RWPE2 (cell line): ENCODE data around the gene P2RY14.

Experiments
- ATAC-seq: fragments of 200-7000 bp; cut with Tn5 transposase; 3 replicates; pipeline ENCODE4 v1.9.1; 2021; ENCODE audit warnings: low read depth
- DNase-seq: peaks from one replicate; pipeline ENCODE4 v3.0.0-alpha.2; 2020; ENCODE audit warnings: low spot score
- H3K27ac ChIP-seq: fragments of 450-650 bp; 2 replicates; pipeline ENCODE4 v1.5.1; 2017; ENCODE audit warnings: mild to moderate bottlenecking; ENCODE audit not compliant: poor library complexity, severe bottlenecking
- H3K27me3 ChIP-seq: fragments of 250-450 bp; sonication (Bioruptor Pico); 2 replicates; pipeline ENCODE4 v1.5.1; 2021; ENCODE audit warnings: mild to moderate bottlenecking, moderate library complexity; ENCODE audit not compliant: insufficient read depth, poor library complexity, severe bottlenecking
- H3K36me3 ChIP-seq: fragments of 250-450 bp; sonication (Bioruptor Pico); 2 replicates; pipeline ENCODE4 v1.5.1; 2020; ENCODE audit warnings: low read depth, mild to moderate bottlenecking, moderate library complexity
- H3K4me1 ChIP-seq: fragments of 250-450 bp; sonication (Bioruptor Pico); 2 replicates; pipeline ENCODE4 v1.5.1; 2021; ENCODE audit warnings: mild to moderate bottlenecking, moderate library complexity; ENCODE audit not compliant: insufficient read depth, poor library complexity, severe bottlenecking
- H3K4me3 ChIP-seq: fragments of 250-450 bp; sonication (Bioruptor Pico); 2 replicates; pipeline ENCODE4 v1.5.1; 2021; ENCODE audit warnings: mild to moderate bottlenecking, moderate library complexity; ENCODE audit not compliant: severe bottlenecking
- H3K9me3 ChIP-seq: fragments of 250-450 bp; sonication (Bioruptor Pico); 2 replicates; pipeline ENCODE4 v1.5.1; 2021; ENCODE audit warnings: mild to moderate bottlenecking, moderate library complexity; ENCODE audit not compliant: severe bottlenecking
- CTCF ChIP-seq: fragments of 450-650 bp; IDR thresholded peaks from one replicate; pipeline ENCODE4 v1.5.1; 2017; ENCODE audit warnings: mild to moderate bottlenecking, moderate library complexity; ENCODE audit not compliant: poor library complexity, severe bottlenecking

The P2RY14 gene

GRCh38 chr3:151199554-151200438 is 78.5 kb downstream of the P2RY14 start:
- no peaks in the 10 kb centered on the region for H3K9me3 ChIP-seq
- H3K36me3 ChIP-seq = no peaks in the 10 kb centered on the region
- H3K27me3 ChIP-seq = no peaks in the 10 kb centered on the region
- no peaks in the 10 kb centered on the region for H3K4me1 ChIP-seq
- DNase-seq (no peak), ATAC-seq (no peak)
- H3K27ac ChIP-seq = no peak overlapping the region
- H3K4me3 ChIP-seq = no peak overlapping the region
- no peak for TF ChIP-seq CTCF

GRCh38 chr3:151198849-151199248 is 79.5 kb downstream of the P2RY14 start:
- H3K9me3 ChIP-seq = no peaks in the 10 kb centered on the region
- TF ChIP-seq CTCF = no peak
- no peak overlapping the region for H3K27ac ChIP-seq
- H3K4me3 ChIP-seq = no peak overlapping the region
- no peaks in the 10 kb centered on the region for H3K36me3 ChIP-seq
- H3K4me1 ChIP-seq = no peaks in the 10 kb centered on the region
- DNase-seq = no peak
- H3K27me3 ChIP-seq = no peaks in the 10 kb centered on the region
- no peak for ATAC-seq

GRCh38 chr3:151197981-151198767 is 80.2 kb downstream of the P2RY14 start:
- Histone ChIP-seq H3K36me3 (no peaks in the 10 kb centered on the region), H3K27me3 (no peaks in the 10 kb centered on the region), H3K9me3 (no peaks in the 10 kb centered on the region), H3K4me3 (no peak overlapping the region), H3K27ac (no peak overlapping the region), H3K4me1 (no peaks in the 10 kb centered on the region)
- DNase-seq = no peak
- ATAC-seq = no peak
- TF ChIP-seq CTCF = no peak

GRCh38 chr3:151197228-151197627 is 81.1 kb downstream of the P2RY14 start:
- Histone ChIP-seq H3K4me1 (no peaks in the 10 kb centered on the region), H3K4me3 (no peak overlapping the region), H3K9me3 (no peaks in the 10 kb centered on the region), H3K27me3 (no peaks in the 10 kb centered on the region), H3K36me3 (no peaks in the 10 kb centered on the region), H3K27ac (no peak overlapping the region)
- DNase-seq = no peak
- TF ChIP-seq CTCF = no peak
- no peak for ATAC-seq

GRCh38 chr3:151196434-151196833 is 81.9 kb downstream of the P2RY14 start:
- Histone ChIP-seq H3K36me3 (no peaks in the 10 kb centered on the region), H3K27ac (no peak overlapping the region), H3K4me1 (no peaks in the 10 kb centered on the region), H3K4me3 (no peak overlapping the region), H3K27me3 (no peaks in the 10 kb centered on the region), H3K9me3 (no peaks in the 10 kb centered on the region)
- no peak for DNase-seq
- TF ChIP-seq CTCF = no peak
- ATAC-seq = no peak
